GM23248 (cell line): ENCODE results near the gene CREM. TPM values are rescaled to one million over a fixed set of nuclear protein-coding genes. Genes with fewer than 3 reads are reported as not detected.
A peak's percentile ranks its signal among the peaks of the same experiment; 100 is the strongest.

Experiments
- DNase-seq: peaks from one replicate; pipeline ENCODE4 v3.0.0-alpha.2; 2015
- H2AFZ ChIP-seq: fragments of 200-600 bp; sonication (generic); 2 replicates; pipeline ENCODE4 v1.6.1; 2016; ENCODE audit warnings: antibody characterized with exemption
- H3F3A ChIP-seq: fragments of 200-600 bp; sonication (generic); 2 replicates; pipeline ENCODE4 v1.6.1; 2016; ENCODE audit warnings: mild to moderate bottlenecking, antibody characterized with exemption, mixed run types; ENCODE audit not compliant: insufficient read depth
- H3K27ac ChIP-seq: fragments of 200-600 bp; sonication (generic); 2 replicates; pipeline ENCODE4 v1.5.1; 2016; ENCODE audit warnings: mild to moderate bottlenecking
- H3K27me3 ChIP-seq: fragments of 200-600 bp; sonication (generic); replicated peaks from 2 replicates; pipeline ENCODE4 v1.6.1; 2016; ENCODE audit warnings: mild to moderate bottlenecking; ENCODE audit not compliant: insufficient read depth
- H3K36me3 ChIP-seq: fragments of 200-600 bp; sonication (generic); 2 replicates; pipeline ENCODE4 v1.6.1; 2016; ENCODE audit warnings: low read depth, mild to moderate bottlenecking
- H3K4me1 ChIP-seq: fragments of 200-600 bp; sonication (generic); 2 replicates; pipeline ENCODE4 v1.6.1; 2016; ENCODE audit warnings: mild to moderate bottlenecking; ENCODE audit not compliant: insufficient read depth
- H3K4me2 ChIP-seq: fragments of 200-600 bp; sonication (generic); one replicate; pipeline ENCODE4 v1.6.1; 2016; ENCODE audit warnings: mild to moderate bottlenecking; ENCODE audit not compliant: unreplicated experiment
- H3K4me3 ChIP-seq: fragments of 200-600 bp; sonication (generic); 2 replicates; pipeline ENCODE4 v1.5.1; 2016; ENCODE audit warnings: mild to moderate bottlenecking
- H3K79me2 ChIP-seq: fragments of 200-600 bp; sonication (generic); 2 replicates; pipeline ENCODE4 v1.6.1; 2016; ENCODE audit warnings: mild to moderate bottlenecking; ENCODE audit not compliant: insufficient read depth
- H3K9ac ChIP-seq: fragments of 200-600 bp; sonication (generic); 2 replicates; pipeline ENCODE4 v1.6.1; 2016; ENCODE audit warnings: mild to moderate bottlenecking
- H3K9me2 ChIP-seq: fragments of 200-600 bp; sonication (generic); 2 replicates; pipeline ENCODE4 v1.6.1; 2016; ENCODE audit warnings: mixed run types, mild to moderate bottlenecking, moderate library complexity; ENCODE audit not compliant: insufficient read depth
- H3K9me3 ChIP-seq: fragments of 200-600 bp; sonication (generic); one replicate; pipeline ENCODE4 v1.6.1; 2017; ENCODE audit warnings: low read depth
- H4K20me1 ChIP-seq: fragments of 200-600 bp; sonication (generic); 2 replicates; pipeline ENCODE4 v1.6.0; 2016; ENCODE audit not compliant: insufficient read depth
- EZH2 ChIP-seq: fragments of 200-600 bp; sonication (generic); IDR thresholded peaks from 2 replicates; pipeline ENCODE4 v1.6.1; 2018; ENCODE audit warnings: antibody characterized with exemption, mild to moderate bottlenecking; ENCODE audit not compliant: insufficient read depth, poor library complexity, severe bottlenecking
- EZH2phosphoT487 ChIP-seq: fragments of 200-600 bp; sonication (generic); IDR thresholded peaks from 2 replicates; pipeline ENCODE4 v1.6.1; 2018; ENCODE audit warnings: antibody characterized with exemption, moderate library complexity, mild to moderate bottlenecking, low read depth; ENCODE audit not compliant: insufficient read depth
- WGBS, 2 experiments: methylation state at CpG; one replicate each; pipeline ENCODE4 v1.1.6; 2015 to 2017; ENCODE audit warnings: low lambda C conversion rate in 2 of 2, low coverage in 1 of 2; ENCODE audit errors: missing lambda C conversion rate in 2 of 2; 5-methylcytosine and 5-hydroxymethylcytosine counted together
- in situ Hi-C: fragments of 300-500 bp; cut with MboI; formaldehyde crosslinking; loops from 2 replicates; pipeline ENCODE4 v1.15.0; 2020
- polyA plus RNA-seq: library from polyadenylated mRNA; unstranded; fragments of >200 nt; fragmentation: Nextera tagmentation; extraction: Ambion mirVana; gene quantifications from 2 replicates; pipeline ENCODE4 v1.2.1, GENCODE V29; 2016
- total RNA-seq: library from RNA; depleted of rRNA; stranded (reverse); fragments of >200 nt; shearing (Covaris generic); gene quantifications from 2 replicates; pipeline ENCODE4 v1.2.3, GENCODE V29; 2014

Gene CREM
- total and polyA plus RNA-seq, 2 experiments from 2014 or later: 14.9 to 32.0 TPM

GRCh38 chr10:35182631-35183510 lies 56.2 kb downstream of the CREM start:
- Histone ChIP-seq H3K9ac (no peak overlapping the region), H3K27ac (no peak overlapping the region), H4K20me1 (no peaks in the 10 kb centered on the region), H3K4me2 (no peak overlapping the region), H3K36me3 (no peaks in the 10 kb centered on the region), H3K4me3 (no peak overlapping the region), H3K9me3 (no peaks in the 10 kb centered on the region), H3K9me2 (no peaks in the 10 kb centered on the region), H3K4me1 (no peaks in the 10 kb centered on the region), H3K27me3 (no peaks in the 10 kb centered on the region), H2AFZ (no peak overlapping the region), H3F3A (no peaks in the 10 kb centered on the region), H3K79me2 (no peaks in the 10 kb centered on the region)
- 69 to 73% methylated on average over 8 of the region's 8 CpGs for WGBS, 2 experiments
- in situ Hi-C loops: no loop called here
- TF ChIP-seq EZH2phosphoT487: no peak
- TF ChIP-seq EZH2: no peak
- no peak for DNase-seq

- Histone ChIP-seq H3K36me3 (no peaks in the 10 kb centered on the region), H3K27ac (no peak overlapping the region), H3K9me2 (no peaks in the 10 kb centered on the region), H3F3A (no peaks in the 10 kb centered on the region), H4K20me1 (no peaks in the 10 kb centered on the region), H3K9ac (no peak overlapping the region), H3K9me3 (no peaks in the 10 kb centered on the region), H2AFZ (peak overlapping the region; percentile 37), H3K27me3 (no peaks in the 10 kb centered on the region), H3K79me2 (no peaks in the 10 kb centered on the region), H3K4me3 (no peak overlapping the region), H3K4me1 (no peaks in the 10 kb centered on the region), H3K4me2 (no peak overlapping the region)
- TF ChIP-seq EZH2: no peak
- TF ChIP-seq EZH2phosphoT487: no peak
- in situ Hi-C loops: no loop called here
- DNase-seq: no peak
- 26 to 27% methylated on average over 4 of the region's 4 CpGs for whole genome bisulfite sequencing, 2 experiments
Observed at GRCh38 chr10:35184527-35185171, 58.0 kb downstream of the CREM start.

- Histone ChIP-seq H3K36me3 (no peaks in the 10 kb centered on the region), H3K27me3 (no peaks in the 10 kb centered on the region), H2AFZ (no peak overlapping the region), H3K9me2 (no peaks in the 10 kb centered on the region), H3K9me3 (no peaks in the 10 kb centered on the region), H3F3A (no peaks in the 10 kb centered on the region), H3K9ac (no peak overlapping the region), H3K27ac (no peak overlapping the region), H3K79me2 (no peaks in the 10 kb centered on the region), H4K20me1 (no peaks in the 10 kb centered on the region), H3K4me2 (no peak overlapping the region), H3K4me1 (no peaks in the 10 kb centered on the region), H3K4me3 (no peak overlapping the region)
- in situ Hi-C loops: no loop called here
- DNase-seq: no peak
- TF ChIP-seq EZH2phosphoT487 (no peak), EZH2 (no peak)
- WGBS, 2 experiments: 85 to 86% methylated on average over 8 of the region's 8 CpGs
Observed at GRCh38 chr10:35185260-35186034, 58.8 kb downstream of the CREM start.

- no peak overlapping the region for H3K4me2 ChIP-seq
- no peak overlapping the region for H3K4me3 ChIP-seq
- H3K27me3 ChIP-seq: no peaks in the 10 kb centered on the region
- H3K4me1 ChIP-seq: peaks cover 9% of the 10 kb centered on the region
- TF ChIP-seq EZH2 (no peak), EZH2phosphoT487 (no peak)
- no peak overlapping the region for H2AFZ ChIP-seq
- no peak for DNase-seq
- H4K20me1 ChIP-seq: no peaks in the 10 kb centered on the region
- in situ Hi-C loops: no loop called here
- H3K36me3 ChIP-seq: no peaks in the 10 kb centered on the region
- no peaks in the 10 kb centered on the region for H3K9me3 ChIP-seq
- H3K27ac ChIP-seq: no peak overlapping the region
- H3F3A ChIP-seq: no peaks in the 10 kb centered on the region
- no peaks in the 10 kb centered on the region for H3K79me2 ChIP-seq
- H3K9me2 ChIP-seq: no peaks in the 10 kb centered on the region
- no peak overlapping the region for H3K9ac ChIP-seq
- 100% methylated on average over 3 of the region's 3 CpGs for WGBS, 2 experiments
Observed at GRCh38 chr10:35188954-35189353, 62.3 kb downstream of the CREM start.
